Mononuclear cell (primary cell): Measurements from ENCODE around the gene NUTM2G. TPM values are rescaled to one million over a fixed set of nuclear protein-coding genes. Genes with fewer than 3 reads are reported as not detected.
"Not testable (repeated sequence)": the region's sequence is repeated elsewhere in the genome, so short reads cannot be mapped to it uniquely, and the experiment has no call there.

Experiments used
- H3K27me3 ChIP-seq: 2 replicates; pipeline ENCODE4 v1.6.0; 2011; ENCODE audit warnings: low read length, control low read depth; ENCODE audit not compliant: insufficient read depth
- H3K4me1 ChIP-seq: 2 replicates; pipeline ENCODE4 v1.5.1; 2011; ENCODE audit warnings: mild to moderate bottlenecking, low read length, control low read depth; ENCODE audit not compliant: insufficient read depth
- H3K4me3 ChIP-seq: 2 replicates; pipeline ENCODE4 v1.5.1; 2011; ENCODE audit warnings: mild to moderate bottlenecking, low read length, moderate library complexity
- H3K9me3 ChIP-seq: 2 replicates; pipeline ENCODE4 v1.5.1; 2011; ENCODE audit warnings: low read depth, mild to moderate bottlenecking, control low read depth, low read length
- total RNA-seq: library from RNA; depleted of rRNA; stranded (reverse); fragments of >200 nt; gene quantifications from one replicate; pipeline ENCODE4 v1.2.3, GENCODE V29; 2012

Gene NUTM2G, protein sequence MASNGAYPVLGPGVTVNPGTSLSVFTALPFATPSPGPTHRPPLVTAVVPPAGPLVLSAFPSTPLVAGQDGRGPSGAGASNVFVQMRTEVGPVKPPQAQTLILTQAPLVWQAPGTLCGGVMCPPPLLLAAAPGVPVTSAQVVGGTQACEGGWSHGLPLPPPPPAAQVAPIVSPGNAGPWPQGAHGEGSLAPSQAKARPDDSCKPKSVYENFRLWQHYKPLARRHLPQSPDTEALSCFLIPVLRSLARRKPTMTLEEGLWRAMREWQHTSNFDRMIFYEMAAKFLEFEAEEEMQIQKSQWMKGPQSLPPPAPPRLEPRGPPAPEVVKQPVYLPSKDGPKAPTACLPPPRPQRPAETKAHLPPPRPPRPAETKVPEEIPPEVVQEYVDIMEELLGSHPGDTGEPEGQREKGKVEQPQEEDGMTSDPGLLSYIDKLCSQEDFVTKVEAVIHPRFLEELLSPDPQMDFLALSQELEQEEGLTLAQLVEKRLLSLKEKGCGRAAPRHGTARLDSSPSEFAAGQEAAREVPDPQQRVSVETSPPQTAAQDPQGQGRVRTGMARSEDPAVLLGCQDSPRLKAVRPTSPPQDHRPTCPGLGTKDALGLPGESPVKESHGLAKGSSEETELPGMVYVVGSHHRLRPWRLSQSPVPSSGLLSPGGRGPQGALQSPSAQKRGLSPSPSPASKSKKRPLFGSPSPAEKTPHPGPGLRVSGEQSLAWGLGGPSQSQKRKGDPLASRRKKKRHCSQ
- total RNA-seq = not detected

GRCh38 chr9:96928543-96928942 lies at the start of gene NUTM2G:
Gene NUTM2G (plus strand): TSS chr9:96928843. CDS start chr9:96929025, 182 bp downstream.
- not testable (repeated sequence) for H3K4me1 ChIP-seq, H3K9me3 ChIP-seq, H3K4me3 ChIP-seq, H3K27me3 ChIP-seq

- peaks cover 3% of the 10 kb centered on the region for H3K27me3 ChIP-seq
- H3K4me1 ChIP-seq = peaks cover 8% of the 10 kb centered on the region
- H3K9me3 ChIP-seq = no peaks in the 10 kb centered on the region
- no peak overlapping the region for H3K4me3 ChIP-seq
Measured at GRCh38 chr9:96883922-96884321, 44.7 kb upstream of the NUTM2G start.

DNA sequence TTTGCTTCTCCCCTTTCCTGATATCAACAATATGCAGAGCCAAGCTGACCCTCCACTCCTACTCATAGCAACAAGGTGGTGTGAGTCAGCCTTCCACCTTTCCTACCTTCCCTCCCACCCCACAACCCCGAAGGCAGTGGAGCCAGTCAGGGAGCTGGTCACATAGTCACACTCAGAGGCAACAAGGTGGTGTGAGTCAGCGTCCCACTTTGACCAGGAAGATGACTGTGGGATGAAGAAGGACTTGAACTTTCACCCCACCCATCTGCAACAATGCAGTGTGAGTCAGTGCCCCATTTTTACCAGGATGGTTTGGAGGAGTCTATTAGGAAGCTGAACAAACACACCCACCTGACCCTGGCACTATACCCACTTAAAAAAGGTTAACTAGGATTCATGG lies 44.2 kb upstream of the NUTM2G start:
- H3K4me3 ChIP-seq = no peak overlapping the region
- H3K27me3 ChIP-seq = peaks cover 3% of the 10 kb centered on the region
- no peaks in the 10 kb centered on the region for H3K9me3 ChIP-seq
- H3K4me1 ChIP-seq = peaks cover 8% of the 10 kb centered on the region

GRCh38 chr9:96885424-96885823 lies 43.2 kb upstream of the NUTM2G start:
- H3K9me3 ChIP-seq = no peaks in the 10 kb centered on the region
- H3K4me1 ChIP-seq = peaks cover 8% of the 10 kb centered on the region
- H3K4me3 ChIP-seq = no peak overlapping the region
- H3K27me3 ChIP-seq = no peaks in the 10 kb centered on the region

DNA sequence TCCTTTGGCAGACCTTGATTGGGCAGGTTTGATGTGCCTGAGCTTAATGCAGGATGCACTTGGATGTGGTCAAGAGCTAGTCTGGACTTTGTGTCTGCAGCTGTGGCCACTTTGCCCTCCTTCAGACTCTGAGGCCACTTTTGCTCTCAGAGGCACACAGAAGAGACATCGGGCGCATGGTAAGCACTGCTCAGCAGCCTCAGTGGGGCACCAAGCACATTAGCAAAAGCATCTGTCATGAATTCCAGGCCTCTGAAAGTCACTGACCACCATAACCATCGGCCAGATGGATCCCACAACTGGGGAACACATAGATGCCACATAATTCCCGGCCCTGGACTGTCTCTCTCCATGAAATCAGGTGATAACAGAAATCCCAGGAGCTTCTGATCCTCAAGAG lies 40.1 kb upstream of the NUTM2G start:
- peaks cover 8% of the 10 kb centered on the region for H3K4me1 ChIP-seq
- H3K9me3 ChIP-seq = no peaks in the 10 kb centered on the region
- no peak overlapping the region for H3K4me3 ChIP-seq
- H3K27me3 ChIP-seq = no peaks in the 10 kb centered on the region

- H3K27me3 ChIP-seq = no peaks in the 10 kb centered on the region
- H3K4me1 ChIP-seq = no peaks in the 10 kb centered on the region
- no peak overlapping the region for H3K4me3 ChIP-seq
Measured at GRCh38 chr9:96892131-96892530, 36.5 kb upstream of the NUTM2G start.

DNA sequence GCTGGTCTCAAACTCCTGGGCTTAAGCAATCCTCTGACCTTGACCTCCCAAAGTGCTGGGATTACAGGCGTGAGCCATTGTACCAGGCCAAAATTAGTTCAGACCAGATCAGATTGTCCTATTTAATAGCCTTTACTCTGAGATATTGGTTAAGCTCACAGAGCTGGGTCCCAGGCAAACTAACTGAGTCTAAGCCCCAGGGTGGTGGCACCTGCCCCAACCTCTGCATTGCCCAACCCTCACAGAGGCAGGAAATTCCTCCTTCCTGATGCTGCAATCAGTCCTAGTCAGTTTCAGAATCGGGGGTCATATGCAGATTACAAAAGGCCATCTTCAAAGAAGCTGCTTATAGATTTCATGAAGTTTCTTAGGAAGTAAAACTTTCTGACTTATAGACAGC lies 28.6 kb upstream of the NUTM2G start:
- not testable (repeated sequence) for H3K9me3 ChIP-seq, H3K4me3 ChIP-seq, H3K4me1 ChIP-seq, H3K27me3 ChIP-seq

More at GRCh38 chr9:96892131-96892530, 36.5 kb upstream of the NUTM2G start:
- H3K9me3 ChIP-seq = no peaks in the 10 kb centered on the region

DNA sequence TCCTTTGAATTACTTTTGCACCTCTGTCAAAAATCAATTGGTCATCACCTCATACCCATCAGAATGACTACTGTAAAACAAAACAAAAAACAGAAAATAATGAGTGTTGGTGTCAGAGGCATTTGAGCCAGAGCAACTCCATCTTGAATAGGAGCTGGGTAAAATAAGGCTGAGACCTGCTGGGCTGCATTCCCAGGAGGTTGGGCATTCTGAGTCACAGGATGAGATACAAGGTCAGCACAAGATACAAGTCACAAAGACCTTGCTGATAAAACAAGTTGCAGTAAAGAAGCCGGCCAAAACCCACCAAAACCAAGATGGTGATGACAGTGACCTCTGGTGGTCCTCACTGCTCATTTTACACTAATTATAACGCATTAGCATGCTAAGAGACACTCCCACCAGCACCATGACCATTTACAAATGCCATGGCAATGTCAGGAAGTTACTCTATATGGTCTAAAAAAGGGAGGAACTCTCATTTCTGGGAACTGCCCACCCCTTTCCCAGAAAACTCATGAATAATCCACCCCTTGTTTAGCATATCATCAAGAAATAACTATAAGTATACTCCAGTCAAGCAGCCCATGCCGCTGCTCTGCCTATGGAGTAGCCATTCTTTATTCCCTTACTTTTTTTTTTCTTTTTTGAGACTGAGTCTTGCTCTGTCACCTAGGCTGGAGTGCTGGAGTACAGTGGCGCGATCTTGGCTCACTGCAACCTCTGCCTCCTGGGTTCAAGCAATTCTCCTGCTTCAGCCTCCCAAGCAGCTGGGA lies 23.5 kb upstream of the NUTM2G start:
- H3K27me3 ChIP-seq, H3K4me3 ChIP-seq, H3K4me1 ChIP-seq, H3K9me3 ChIP-seq: not testable (repeated sequence)

GRCh38 chr9:96908479-96908878 lies 20.2 kb upstream of the NUTM2G start:
- H3K4me1 ChIP-seq, H3K9me3 ChIP-seq, H3K4me3 ChIP-seq, H3K27me3 ChIP-seq: not testable (repeated sequence)

GRCh38 chr9:96915539-96915938 lies 13.1 kb upstream of the NUTM2G start:
- not testable (repeated sequence) for H3K9me3 ChIP-seq, H3K4me1 ChIP-seq

DNA sequence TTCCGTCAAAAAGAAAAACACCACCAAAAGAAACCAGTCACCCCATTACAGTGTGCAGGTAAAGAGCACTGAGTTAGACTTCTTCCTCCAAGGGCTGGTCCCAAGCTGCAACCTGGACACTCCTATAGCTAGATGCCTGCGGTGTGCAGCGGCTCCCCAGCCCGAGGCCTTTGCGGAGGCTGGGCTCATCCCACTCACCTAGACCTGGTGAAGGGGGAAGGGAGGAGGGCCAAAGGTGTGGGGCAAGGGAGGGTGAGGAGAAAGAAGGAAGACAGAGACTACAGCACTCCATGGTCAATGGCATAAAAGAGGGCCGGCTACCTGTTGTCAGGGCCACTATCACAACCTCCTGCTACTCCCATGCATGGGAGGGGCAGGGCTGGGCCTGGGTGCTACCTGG lies 12.1 kb upstream of the NUTM2G start:
- not testable (repeated sequence) for H3K4me3 ChIP-seq, H3K4me1 ChIP-seq, H3K9me3 ChIP-seq, H3K27me3 ChIP-seq

More at GRCh38 chr9:96915539-96915938, 13.1 kb upstream of the NUTM2G start:
- H3K4me3 ChIP-seq, H3K27me3 ChIP-seq: not testable (repeated sequence)

DNA sequence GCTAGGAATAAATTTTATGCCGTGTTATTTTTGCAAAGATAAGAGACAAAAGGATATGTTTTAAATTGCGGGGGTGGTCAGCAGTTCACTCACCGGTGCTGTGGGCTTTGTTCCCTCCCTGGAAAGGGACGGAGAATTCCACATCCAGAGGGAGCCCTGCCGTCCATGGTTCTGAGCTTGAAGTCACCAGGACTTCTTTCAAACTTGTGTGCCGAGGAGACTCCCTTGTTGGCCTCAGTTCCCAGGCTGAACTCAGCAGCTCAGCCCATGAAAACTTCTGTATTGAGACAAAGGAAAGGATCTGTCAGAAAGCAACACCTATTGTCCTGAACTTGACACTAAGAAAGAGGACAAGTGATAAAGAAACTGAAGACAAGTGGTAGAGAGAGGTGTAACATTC lies 10.1 kb upstream of the NUTM2G start:
- not testable (repeated sequence) for H3K9me3 ChIP-seq, H3K4me3 ChIP-seq, H3K4me1 ChIP-seq, H3K27me3 ChIP-seq

- H3K4me1 ChIP-seq, H3K9me3 ChIP-seq, H3K27me3 ChIP-seq, H3K4me3 ChIP-seq: not testable (repeated sequence)
Measured at GRCh38 chr9:96920803-96921202, 7.8 kb upstream of the NUTM2G start.

GRCh38 chr9:96925587-96925986 lies 3.1 kb upstream of the NUTM2G start:
- H3K9me3 ChIP-seq, H3K27me3 ChIP-seq, H3K4me1 ChIP-seq, H3K4me3 ChIP-seq: not testable (repeated sequence)

- H3K4me3 ChIP-seq, H3K4me1 ChIP-seq, H3K27me3 ChIP-seq, H3K9me3 ChIP-seq: not testable (repeated sequence)
Measured at GRCh38 chr9:96931665-96932064, 3.0 kb downstream of the NUTM2G start.
